ENCODE measurements around the gene MPP3.

The MPP3 gene

GRCh38 chr17:43829738-43830137 lies 3.2 kb downstream of the MPP3 start:
- DNase-seq = no peak

GRCh38 chr17:43827596-43827995 lies 5.3 kb downstream of the MPP3 start:
- DNase-seq = no peak

GRCh38 chr17:43826206-43826605 lies 6.7 kb downstream of the MPP3 start:
- no peak for DNase-seq

- DNase-seq = no peak
These were observed 7.4 kb downstream of the MPP3 start for GRCh38 chr17:43825567-43825966.

- DNase-seq = peak; percentile 17
These were observed 9.4 kb downstream of the MPP3 start for GRCh38 chr17:43823350-43824084.

- DNase-seq = no peak
These were observed 10.3 kb downstream of the MPP3 start for GRCh38 chr17:43822570-43823190.

GRCh38 chr17:43820759-43821158 lies 12.2 kb downstream of the MPP3 start:
- no peak for DNase-seq

- DNase-seq = no peak
These were observed 14.0 kb downstream of the MPP3 start for GRCh38 chr17:43818966-43819365.

DNA sequence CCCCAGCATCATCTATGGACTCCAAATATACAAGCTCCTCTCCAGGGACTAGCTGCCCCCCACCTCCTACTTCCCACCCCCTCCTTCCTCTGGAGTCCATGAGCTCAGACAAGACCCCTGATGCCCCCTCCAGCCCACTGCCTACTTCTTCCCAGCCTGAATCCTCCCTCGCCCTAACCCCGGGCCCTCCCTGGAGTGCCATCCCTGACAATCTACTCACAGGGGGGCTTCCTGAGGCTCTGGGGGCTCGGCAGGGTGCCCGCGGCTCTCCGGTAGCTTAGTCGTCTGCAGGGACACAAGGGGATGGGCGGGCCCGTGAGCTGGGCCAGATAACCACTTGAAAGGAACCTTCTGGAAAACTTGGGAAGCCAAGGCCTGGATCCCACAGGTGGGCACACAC lies 15.1 kb downstream of the MPP3 start:
- DNase-seq = no peak

DNA sequence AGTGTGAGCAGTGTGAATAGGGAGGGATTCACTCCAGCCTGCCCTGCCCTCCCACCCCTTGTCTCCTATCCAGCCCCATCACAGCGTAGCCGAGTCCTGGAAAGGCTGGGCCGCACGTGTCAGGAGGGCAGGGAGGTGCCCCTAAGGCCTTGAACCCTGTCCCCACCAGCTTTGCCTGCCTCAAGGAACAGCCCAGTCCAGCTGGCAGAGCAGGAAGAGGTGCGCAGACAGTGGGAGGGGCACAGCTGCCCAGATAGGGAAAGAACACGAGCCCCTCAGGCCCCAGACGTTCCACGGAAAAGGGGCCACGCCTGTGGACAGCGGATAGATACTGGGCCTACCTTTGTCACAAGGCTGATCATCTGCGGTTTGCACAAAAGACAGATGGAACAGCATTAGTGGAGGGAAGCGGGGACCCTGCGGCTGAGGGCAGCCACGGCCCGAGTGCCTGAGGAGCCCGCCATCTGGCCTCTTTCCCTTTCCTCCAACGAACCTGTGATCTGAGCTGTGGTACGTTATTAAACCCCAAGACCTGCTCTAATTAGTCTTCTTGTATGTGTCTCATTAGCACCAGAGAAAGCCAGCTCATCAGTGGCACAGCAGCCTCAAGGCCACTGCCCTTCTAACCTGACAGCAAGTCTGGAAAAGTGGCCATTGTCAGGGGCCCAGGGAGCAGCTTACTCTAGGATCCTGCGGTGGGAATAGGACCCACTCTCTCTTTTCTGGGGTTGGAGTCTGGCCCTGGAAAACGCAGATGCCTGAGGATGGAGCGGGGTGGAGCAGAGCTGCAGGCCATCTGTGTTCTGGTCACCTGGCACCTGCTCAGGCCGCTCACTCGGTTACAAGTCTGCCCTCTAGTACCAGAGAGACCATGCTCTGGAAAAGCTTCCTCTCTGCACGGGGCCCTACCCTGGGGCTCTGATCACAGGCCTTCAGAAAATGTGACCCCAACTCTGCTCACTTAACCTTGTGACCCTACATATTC lies 16.3 kb downstream of the MPP3 start:
- DNase-seq = no peak

DNA sequence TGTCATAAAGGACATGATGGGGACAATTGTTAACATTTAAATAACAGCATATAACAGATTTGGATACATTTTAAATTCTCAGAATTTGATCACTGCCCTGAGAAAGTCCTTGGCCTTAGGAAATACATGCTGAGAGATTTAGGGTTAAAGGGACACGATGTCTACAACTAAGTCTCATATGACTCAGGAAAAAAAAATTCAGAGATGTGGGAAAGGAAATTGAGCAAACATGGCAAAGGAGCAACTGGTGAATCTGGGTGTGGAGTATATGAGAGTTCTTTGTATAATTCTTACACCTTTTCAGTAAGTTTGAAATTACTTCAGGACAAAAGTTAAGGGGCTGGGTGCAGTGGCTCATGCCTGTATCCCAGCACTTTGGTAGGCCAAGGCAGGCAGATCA lies 18.2 kb downstream of the MPP3 start:
- DNase-seq = no peak

DNA sequence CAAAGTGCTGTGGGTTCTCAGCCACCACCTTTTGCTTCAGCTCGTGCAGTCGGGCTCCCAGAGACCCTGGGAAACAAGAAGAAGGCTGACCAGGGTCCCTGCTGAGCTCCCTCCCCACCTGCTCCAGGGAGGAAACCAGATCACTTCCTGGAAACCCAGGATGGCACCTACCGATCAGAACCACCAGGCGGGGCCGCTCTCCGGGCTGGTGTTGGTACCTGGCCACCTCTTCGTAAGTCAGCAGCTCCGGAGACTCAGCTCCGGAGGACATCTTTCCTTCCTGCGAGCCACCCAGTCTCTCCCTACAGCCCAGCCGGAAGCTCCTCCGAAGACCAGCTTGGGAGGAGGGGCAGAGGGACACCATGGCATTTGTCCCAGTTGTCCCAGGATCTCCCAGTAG lies 18.9 kb downstream of the MPP3 start:
- DNase-seq = no peak

DNA sequence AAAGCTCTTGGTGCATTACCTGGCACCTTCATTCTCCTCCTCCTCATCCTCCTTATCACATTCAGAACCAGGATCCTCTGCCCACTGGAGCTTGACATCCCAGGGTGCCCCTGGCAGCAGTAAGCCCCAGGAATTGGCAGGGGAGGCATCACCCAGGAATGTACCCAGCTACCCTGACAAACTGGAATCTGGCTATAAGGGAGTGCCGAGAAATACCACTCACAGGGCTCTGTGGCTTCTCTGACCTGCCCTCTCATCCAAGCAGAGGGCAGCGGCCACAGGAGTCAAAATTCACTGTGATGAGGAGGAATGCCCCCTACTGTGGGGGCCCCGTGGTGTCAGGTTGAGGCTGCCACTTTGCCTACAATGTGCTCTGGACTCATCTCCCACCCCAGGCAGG lies 19.6 kb downstream of the MPP3 start:
- DNase-seq = no peak

GRCh38 chr17:43812396-43813265 lies 20.3 kb downstream of the MPP3 start:
- DNase-seq = no peak

DNA sequence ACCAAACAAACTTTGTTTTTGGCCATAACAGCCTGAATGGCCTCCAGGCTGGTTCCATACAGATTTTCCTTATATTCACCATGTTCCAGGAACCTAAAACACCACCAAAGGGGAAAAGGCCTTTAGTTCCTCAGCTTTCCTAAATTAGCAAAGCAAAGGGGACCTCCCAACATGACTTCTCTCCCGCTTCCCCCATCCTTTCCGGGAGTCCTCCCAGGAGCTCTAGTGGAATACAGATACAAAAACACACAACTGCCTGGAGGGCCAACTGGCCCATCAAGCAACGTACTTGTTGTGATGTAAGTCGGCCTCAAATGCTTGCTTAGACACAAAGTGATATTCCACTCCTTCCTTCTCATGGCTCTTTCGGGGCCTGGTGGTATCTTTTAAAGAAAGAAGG lies 22.1 kb downstream of the MPP3 start:
- no peak for DNase-seq

- DNase-seq = no peak
These were observed 22.7 kb downstream of the MPP3 start for GRCh38 chr17:43810226-43810715.

DNA sequence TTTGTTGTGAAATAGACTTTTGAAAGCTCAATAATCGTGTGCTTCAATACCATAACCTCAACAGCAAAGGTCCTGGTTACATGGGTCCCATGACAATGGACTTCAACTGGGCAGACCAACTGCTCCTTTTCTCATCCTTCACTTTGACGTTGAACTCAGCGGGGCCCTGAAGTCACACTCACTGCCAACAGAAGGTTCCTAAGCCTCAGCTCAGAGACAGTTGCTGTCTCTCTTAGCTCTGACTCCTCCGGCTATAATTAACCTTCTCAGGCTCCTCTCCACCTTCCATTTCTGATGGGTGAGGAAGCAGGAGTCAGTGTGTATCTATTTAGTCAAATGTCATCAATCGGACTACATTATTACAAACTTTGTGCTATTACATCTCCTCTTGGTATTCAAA lies 23.8 kb downstream of the MPP3 start:
- DNase-seq = no peak

GRCh38 chr17:43808076-43808475 lies 24.9 kb downstream of the MPP3 start:
- DNase-seq = no peak

- DNase-seq = no peak
These were observed 27.8 kb downstream of the MPP3 start for GRCh38 chr17:43805117-43805516.

DNA sequence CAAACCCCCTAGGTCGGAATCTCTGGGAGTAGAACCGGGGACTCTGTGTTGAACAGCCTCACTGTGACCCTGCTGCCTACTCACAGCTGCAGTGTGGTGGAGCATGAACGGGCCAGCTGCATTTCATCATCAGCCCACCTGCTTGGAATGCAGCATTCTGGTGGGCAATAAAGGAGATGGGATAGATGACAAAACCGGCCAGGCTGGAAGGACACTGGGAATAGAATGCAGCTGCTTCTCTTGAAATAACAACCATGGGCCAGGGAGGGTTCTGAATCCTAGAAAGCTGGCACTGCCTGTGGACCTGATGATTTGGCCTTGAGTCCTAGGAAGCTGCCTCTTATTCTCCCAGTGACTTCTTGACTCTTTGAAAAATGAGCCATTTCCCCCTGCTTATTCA lies 29.2 kb downstream of the MPP3 start:
- DNase-seq = no peak

DNA sequence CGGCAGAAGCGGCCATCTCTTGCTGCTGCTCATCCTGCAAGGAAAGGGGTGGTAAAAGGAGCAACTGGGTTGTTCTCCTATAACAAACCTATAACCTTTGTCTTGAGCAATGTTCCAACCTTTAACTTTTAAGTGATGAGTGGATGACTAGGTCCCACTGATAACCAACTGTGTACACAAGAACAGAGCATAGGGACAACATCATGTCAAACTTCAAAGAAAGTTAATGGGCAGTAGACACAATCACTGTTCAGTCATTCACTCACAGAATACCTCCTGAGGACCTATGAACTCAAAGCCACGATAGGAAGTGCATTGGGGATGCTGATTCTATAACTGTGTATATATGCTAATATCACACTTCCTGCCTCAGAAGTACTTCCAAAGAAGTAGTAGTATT lies 31.1 kb downstream of the MPP3 start:
- DNase-seq = no peak

- DNase-seq = no peak
These were observed 32.2 kb downstream of the MPP3 start for GRCh38 chr17:43800736-43801135.

- DNase-seq = no peak
These were observed 33.9 kb downstream of the MPP3 start for GRCh38 chr17:43799047-43799446.
